Neural progenitor cell (in vitro differentiated cells): ENCODE data around the gene NPHP4. TPM values are rescaled to one million over a fixed set of nuclear protein-coding genes. Genes with fewer than 3 reads are reported as not detected.
A peak's percentile ranks its signal among the peaks of the same experiment; 100 is the strongest.

Experiments
- DNase-seq: peaks from one replicate; pipeline ENCODE4 v3.0.0-alpha.2; 2016; ENCODE audit warnings: low spot score
- H2AFZ ChIP-seq: fragments of 200-600 bp; sonication (generic); replicated peaks from 2 replicates; pipeline ENCODE4 v1.6.1; 2016; ENCODE audit warnings: antibody characterized with exemption
- H3F3A ChIP-seq: fragments of 200-600 bp; sonication (generic); 2 replicates; pipeline ENCODE4 v1.6.1; 2016; ENCODE audit warnings: antibody characterized with exemption, low read depth
- H3K27ac ChIP-seq: fragments of 200-600 bp; sonication (generic); 2 replicates; pipeline ENCODE4 v1.5.1; 2016; ENCODE audit warnings: mild to moderate bottlenecking
- H3K27me3 ChIP-seq: fragments of 200-600 bp; sonication (generic); 2 replicates; pipeline ENCODE4 v1.6.1; 2016; ENCODE audit warnings: mild to moderate bottlenecking, moderate library complexity
- H3K36me3 ChIP-seq: fragments of 200-600 bp; sonication (generic); 2 replicates; pipeline ENCODE4 v1.5.1; 2016
- H3K4me1 ChIP-seq: fragments of 200-600 bp; sonication (generic); 2 replicates; pipeline ENCODE4 v1.6.1; 2016; ENCODE audit warnings: mixed run types
- H3K4me2 ChIP-seq: fragments of 200-600 bp; sonication (generic); 2 replicates; pipeline ENCODE4 v1.6.1; 2016
- H3K4me3 ChIP-seq: fragments of 200-600 bp; sonication (generic); 2 replicates; pipeline ENCODE4 v1.5.1; 2016
- H3K79me2 ChIP-seq: fragments of 200-600 bp; sonication (generic); 2 replicates; pipeline ENCODE4 v1.6.1; 2016; ENCODE audit warnings: low read depth
- H3K9ac ChIP-seq: fragments of 200-600 bp; sonication (generic); 2 replicates; pipeline ENCODE4 v1.6.1; 2016
- H3K9me3 ChIP-seq: fragments of 200-600 bp; sonication (generic); 2 replicates; pipeline ENCODE4 v1.5.1; 2016; ENCODE audit warnings: low read depth
- H4K20me1 ChIP-seq: fragments of 200-600 bp; sonication (generic); 2 replicates; pipeline ENCODE4 v1.6.1; 2016; ENCODE audit warnings: low read depth
- H3K27ac Mint-ChIP-seq: 3 replicates; pipeline ENCODE4 v1.8.0; 2021; ENCODE audit warnings: mixed read lengths
- H3K27me3 Mint-ChIP-seq: 2 replicates; pipeline ENCODE4 v1.8.0; 2022; ENCODE audit warnings: low read depth, mild to moderate bottlenecking, inconsistent platforms, moderate library complexity, mixed read lengths; ENCODE audit not compliant: insufficient read depth
- H3K36me3 Mint-ChIP-seq: 3 replicates; pipeline ENCODE4 v1.8.0; 2021; ENCODE audit warnings: mixed read lengths
- H3K4me1 Mint-ChIP-seq: 3 replicates; pipeline ENCODE4 v1.8.0; 2021; ENCODE audit warnings: mixed read lengths
- H3K4me3 Mint-ChIP-seq: 3 replicates; pipeline ENCODE4 v1.8.0; 2021; ENCODE audit warnings: mild to moderate bottlenecking, moderate library complexity, mixed read lengths
- H3K9me3 Mint-ChIP-seq: 3 replicates; pipeline ENCODE4 v1.8.0; 2020; ENCODE audit warnings: mixed read lengths
- EZH2 ChIP-seq: fragments of 200-600 bp; sonication (generic); IDR thresholded peaks from 2 replicates; pipeline ENCODE4 v1.6.1; 2017; ENCODE audit warnings: antibody characterized with exemption, mild to moderate bottlenecking, moderate library complexity
- EZH2phosphoT487 ChIP-seq: fragments of 200-600 bp; sonication (generic); IDR thresholded peaks from 2 replicates; pipeline ENCODE4 v1.6.1; 2017; ENCODE audit warnings: antibody characterized with exemption
- total RNA-seq: library from RNA; depleted of rRNA; stranded (reverse); fragments of >200 nt; gene quantifications from 2 replicates; pipeline ENCODE4 v1.2.3, GENCODE V29; 2015; ENCODE audit warnings: low replicate concordance
- TF ChIP-seq, protein P1 (sequence below): fragments of 200-600 bp; sonication (generic); IDR thresholded peaks from 2 replicates; pipeline ENCODE4 v1.5.1; 2017; ENCODE audit warnings: antibody characterized with exemption, mild to moderate bottlenecking

NPHP4 gene
- total RNA-seq, 1 donor from 2014 or later: 8.9 TPM

DNA sequence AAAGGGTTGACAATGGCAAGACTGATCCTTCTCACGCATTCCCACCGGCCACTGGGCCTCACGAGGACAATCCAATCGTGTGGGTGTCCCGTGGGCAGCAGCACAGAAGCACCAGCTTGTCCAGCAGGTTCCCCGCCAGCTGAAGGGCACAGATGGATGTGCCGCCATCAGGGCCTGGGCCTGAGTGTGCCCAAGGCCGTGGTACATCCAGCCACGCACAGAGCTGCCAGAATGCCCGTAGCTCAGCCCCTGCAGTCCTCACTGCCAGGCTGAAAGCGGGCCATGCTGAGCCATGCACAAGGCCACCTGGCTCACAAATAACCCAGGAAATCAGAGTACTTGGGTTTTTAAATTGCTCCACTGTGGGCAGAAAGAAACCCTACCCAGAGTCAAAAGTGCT, 7.0 kb downstream of the NPHP4 start:
- Histone ChIP-seq H2AFZ (no peak overlapping the region), H3K4me1 (peaks cover 9% of the 10 kb centered on the region), H3K79me2 (peaks cover 22% of the 10 kb centered on the region), H3K4me3 (no peak overlapping the region), H3K4me2 (no peak overlapping the region), H3K9ac (no peak overlapping the region), H3K9me3 (no peaks in the 10 kb centered on the region), H4K20me1 (peaks cover 11% of the 10 kb centered on the region), H3K36me3 (no peaks in the 10 kb centered on the region), H3F3A (no peaks in the 10 kb centered on the region), H3K27me3 (no peaks in the 10 kb centered on the region), H3K27ac (no peak overlapping the region)
- Mint-ChIP-seq H3K36me3 (peaks cover 13% of the 10 kb centered on the region), H3K27ac (no peak overlapping the region), H3K9me3 (no peaks in the 10 kb centered on the region), H3K27me3 (peaks cover 3% of the 10 kb centered on the region), H3K4me3 (no peak overlapping the region), H3K4me1 (peaks cover 12% of the 10 kb centered on the region)
- no peak for DNase-seq
- TF ChIP-seq, protein P1, sequence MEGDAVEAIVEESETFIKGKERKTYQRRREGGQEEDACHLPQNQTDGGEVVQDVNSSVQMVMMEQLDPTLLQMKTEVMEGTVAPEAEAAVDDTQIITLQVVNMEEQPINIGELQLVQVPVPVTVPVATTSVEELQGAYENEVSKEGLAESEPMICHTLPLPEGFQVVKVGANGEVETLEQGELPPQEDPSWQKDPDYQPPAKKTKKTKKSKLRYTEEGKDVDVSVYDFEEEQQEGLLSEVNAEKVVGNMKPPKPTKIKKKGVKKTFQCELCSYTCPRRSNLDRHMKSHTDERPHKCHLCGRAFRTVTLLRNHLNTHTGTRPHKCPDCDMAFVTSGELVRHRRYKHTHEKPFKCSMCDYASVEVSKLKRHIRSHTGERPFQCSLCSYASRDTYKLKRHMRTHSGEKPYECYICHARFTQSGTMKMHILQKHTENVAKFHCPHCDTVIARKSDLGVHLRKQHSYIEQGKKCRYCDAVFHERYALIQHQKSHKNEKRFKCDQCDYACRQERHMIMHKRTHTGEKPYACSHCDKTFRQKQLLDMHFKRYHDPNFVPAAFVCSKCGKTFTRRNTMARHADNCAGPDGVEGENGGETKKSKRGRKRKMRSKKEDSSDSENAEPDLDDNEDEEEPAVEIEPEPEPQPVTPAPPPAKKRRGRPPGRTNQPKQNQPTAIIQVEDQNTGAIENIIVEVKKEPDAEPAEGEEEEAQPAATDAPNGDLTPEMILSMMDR: no peak
- TF ChIP-seq EZH2: no peak
- no peak for TF ChIP-seq EZH2phosphoT487

- Histone ChIP-seq H3K27me3 (no peaks in the 10 kb centered on the region), H3F3A (no peaks in the 10 kb centered on the region), H2AFZ (no peak overlapping the region), H3K79me2 (peaks cover 14% of the 10 kb centered on the region), H3K27ac (no peak overlapping the region), H4K20me1 (no peaks in the 10 kb centered on the region), H3K9ac (no peak overlapping the region), H3K4me3 (no peak overlapping the region), H3K36me3 (no peaks in the 10 kb centered on the region), H3K4me1 (peaks cover 9% of the 10 kb centered on the region), H3K4me2 (no peak overlapping the region), H3K9me3 (no peaks in the 10 kb centered on the region)
- peaks cover 2% of the 10 kb centered on the region for H3K27me3 Mint-ChIP-seq
- DNase-seq: no peak
- no peaks in the 10 kb centered on the region for H3K9me3 Mint-ChIP-seq
- peak overlapping the region; percentile 65 for H3K27ac Mint-ChIP-seq
- H3K36me3 Mint-ChIP-seq: peaks cover 13% of the 10 kb centered on the region
- no peak for TF ChIP-seq EZH2
- TF ChIP-seq EZH2phosphoT487: no peak
- TF ChIP-seq, protein P1: no peak
- H3K4me3 Mint-ChIP-seq: no peak overlapping the region
- H3K4me1 Mint-ChIP-seq: peaks cover 14% of the 10 kb centered on the region
Measured at GRCh38 chr1:5983361-5984103, 8.7 kb downstream of the NPHP4 start.

- H3K27me3 Mint-ChIP-seq: peaks cover 3% of the 10 kb centered on the region
- H3K4me3 Mint-ChIP-seq: no peak overlapping the region
- no peak overlapping the region for H3K27ac ChIP-seq
- H3K9me3 Mint-ChIP-seq: no peaks in the 10 kb centered on the region
- no peak for TF ChIP-seq EZH2
- TF ChIP-seq, protein P1: no peak
- TF ChIP-seq EZH2phosphoT487: no peak
- H4K20me1 ChIP-seq: no peaks in the 10 kb centered on the region
- no peaks in the 10 kb centered on the region for H3K36me3 ChIP-seq
- peaks cover 12% of the 10 kb centered on the region for H3K36me3 Mint-ChIP-seq
- no peak overlapping the region for H3K4me3 ChIP-seq
- no peaks in the 10 kb centered on the region for H3K9me3 ChIP-seq
- peaks cover 9% of the 10 kb centered on the region for H3K79me2 ChIP-seq
- H3K4me1 ChIP-seq: peaks cover 9% of the 10 kb centered on the region
- no peak overlapping the region for H3K27ac Mint-ChIP-seq
- no peak overlapping the region for H2AFZ ChIP-seq
- H3K4me1 Mint-ChIP-seq: peaks cover 14% of the 10 kb centered on the region
- no peaks in the 10 kb centered on the region for H3K27me3 ChIP-seq
- no peak overlapping the region for H3K9ac ChIP-seq
- H3F3A ChIP-seq: no peaks in the 10 kb centered on the region
- no peak for DNase-seq
- no peak overlapping the region for H3K4me2 ChIP-seq
Measured at GRCh38 chr1:5982868-5983267, 9.4 kb downstream of the NPHP4 start.
